Endodermal cell (in vitro differentiated cells): ENCODE results near the gene FILIP1. TPM values are rescaled to one million over a fixed set of nuclear protein-coding genes. Genes with fewer than 3 reads are reported as not detected.

ENCODE experiments used
- DNase-seq: peaks from one replicate; pipeline ENCODE4 v3.0.0-alpha.2; 2017
- H3K27ac ChIP-seq: 2 replicates; pipeline ENCODE4 v1.5.1; 2013; ENCODE audit warnings: mild to moderate bottlenecking, low read depth, low read length, moderate library complexity
- H3K27me3 ChIP-seq: 2 replicates; pipeline ENCODE4 v1.6.1; 2013; ENCODE audit warnings: mild to moderate bottlenecking, low read length, moderate library complexity; ENCODE audit not compliant: insufficient read depth, control insufficient read depth, poor library complexity, severe bottlenecking
- H3K36me3 ChIP-seq: 2 replicates; pipeline ENCODE4 v1.7.0; 2013; ENCODE audit warnings: mild to moderate bottlenecking, low read length, moderate library complexity; ENCODE audit not compliant: control insufficient read depth, insufficient read depth
- H3K4me1 ChIP-seq: one replicate; pipeline ENCODE4 v1.7.0; 2013; ENCODE audit warnings: low read length; ENCODE audit not compliant: control insufficient read depth, insufficient read depth
- H3K4me3 ChIP-seq: 2 replicates; pipeline ENCODE4 v1.5.1; 2013; ENCODE audit warnings: mild to moderate bottlenecking, low read length, moderate library complexity
- H3K9ac ChIP-seq: 2 replicates; pipeline ENCODE4 v1.6.1; 2013; ENCODE audit warnings: mild to moderate bottlenecking, low read length, moderate library complexity; ENCODE audit not compliant: poor library complexity, severe bottlenecking; ENCODE audit errors: extremely low read depth
- H3K9me3 ChIP-seq: 2 replicates; pipeline ENCODE4 v1.6.1; 2013; ENCODE audit warnings: mild to moderate bottlenecking, low read length, moderate library complexity; ENCODE audit not compliant: control insufficient read depth
- H3K27ac Mint-ChIP-seq: 2 replicates; pipeline ENCODE4 v1.8.0; 2020; ENCODE audit warnings: mixed read lengths
- H3K27me3 Mint-ChIP-seq: 2 replicates; pipeline ENCODE4 v1.8.0; 2021; ENCODE audit warnings: mild to moderate bottlenecking, mixed read lengths; ENCODE audit not compliant: insufficient read depth
- H3K36me3 Mint-ChIP-seq: 2 replicates; pipeline ENCODE4 v1.8.0; 2020; ENCODE audit warnings: low read depth, mixed read lengths
- H3K4me1 Mint-ChIP-seq: 2 replicates; pipeline ENCODE4 v1.8.0; 2020; ENCODE audit warnings: mixed read lengths
- H3K4me3 Mint-ChIP-seq: 2 replicates; pipeline ENCODE4 v1.8.0; 2020; ENCODE audit warnings: mild to moderate bottlenecking, moderate library complexity, mixed read lengths
- H3K9me3 Mint-ChIP-seq: 2 replicates; pipeline ENCODE4 v1.8.0; 2020; ENCODE audit warnings: mild to moderate bottlenecking, mixed read lengths
- CTCF ChIP-seq: fragments of 200-600 bp; sonication (generic); conservative IDR thresholded peaks from 2 replicates; pipeline ENCODE4 v1.5.0; 2021; ENCODE audit warnings: antibody characterized with exemption, mild to moderate bottlenecking
- WGBS, 2 experiments: methylation state at CpG; one replicate each; pipeline versions ENCODE4 v1.1.5 to v1.1.7; 2013; ENCODE audit warnings: missing lambda C conversion rate in 2 of 2, mixed read lengths in 1 of 2; ENCODE audit not compliant: insufficient coverage in 1 of 2, insufficient read length in 1 of 2; 5-methylcytosine and 5-hydroxymethylcytosine counted together
- total RNA-seq, 2 donors: library from RNA; stranded (reverse); fragmentation: NEBNext Ultra II Directional in 1 of 2; extraction: Animal tissue kit (Norgen Biotek cat#: 25700) in 1 of 2; gene quantifications; 2 replicates in 1 of 2; 3 replicates in 1 of 2; pipeline ENCODE4 v1.2.1, GENCODE V29; 2021

The FILIP1 gene
- total RNA-seq, 2 donors from 2014 or later, result 0.35 TPM

- no peaks in the 10 kb centered on the region for H3K27me3 ChIP-seq
- H3K9ac ChIP-seq, result no peak overlapping the region
- peak overlapping the region; percentile 66 for H3K4me3 Mint-ChIP-seq
- H3K9me3 ChIP-seq, result no peaks in the 10 kb centered on the region
- H3K4me3 ChIP-seq, result peak overlapping the region; percentile 84
- peaks cover 4% of the 10 kb centered on the region for H3K4me1 ChIP-seq
- no peaks in the 10 kb centered on the region for H3K36me3 Mint-ChIP-seq
- H3K4me1 Mint-ChIP-seq, result peaks cover 32% of the 10 kb centered on the region
- no peaks in the 10 kb centered on the region for H3K9me3 Mint-ChIP-seq
- no peak overlapping the region for H3K27ac ChIP-seq
- no peaks in the 10 kb centered on the region for H3K36me3 ChIP-seq
- no peak overlapping the region for H3K27ac Mint-ChIP-seq
- H3K27me3 Mint-ChIP-seq, result peaks cover 6% of the 10 kb centered on the region
- no peak for TF ChIP-seq CTCF
- WGBS, 2 experiments, result 34 to 60% methylated on average over 1 to 3 of the region's 3 CpGs
- no peak for DNase-seq
Measured at GRCh38 chr6:75350156-75350555, 143.4 kb downstream of the FILIP1 start.

- no peaks in the 10 kb centered on the region for H3K9me3 Mint-ChIP-seq
- Histone ChIP-seq H3K27ac (peak overlapping the region; percentile 21), H3K36me3 (no peaks in the 10 kb centered on the region), H3K9ac (peak overlapping the region; percentile 56), H3K4me1 (peaks cover 4% of the 10 kb centered on the region), H3K9me3 (no peaks in the 10 kb centered on the region), H3K27me3 (no peaks in the 10 kb centered on the region), H3K4me3 (peak overlapping the region; percentile 84)
- peak; percentile 54 for TF ChIP-seq CTCF
- H3K4me3 Mint-ChIP-seq, result peak overlapping the region; percentile 66
- DNase-seq, result peak; percentile 87
- H3K36me3 Mint-ChIP-seq, result no peaks in the 10 kb centered on the region
- WGBS, 2 experiments, result 1% methylated on average over 15 to 24 of the region's 24 CpGs
- peaks cover 6% of the 10 kb centered on the region for H3K27me3 Mint-ChIP-seq
- peaks cover 35% of the 10 kb centered on the region for H3K4me1 Mint-ChIP-seq
- peak overlapping the region; percentile 69 for H3K27ac Mint-ChIP-seq
Measured at GRCh38 chr6:75349262-75349984, 144.2 kb downstream of the FILIP1 start.

GRCh38 chr6:75348882-75349261 lies 144.7 kb downstream of the FILIP1 start:
- no peak for TF ChIP-seq CTCF
- Mint-ChIP-seq H3K4me3 (peak overlapping the region; percentile 66), H3K9me3 (no peaks in the 10 kb centered on the region), H3K4me1 (peaks cover 35% of the 10 kb centered on the region), H3K36me3 (no peaks in the 10 kb centered on the region), H3K27ac (peak overlapping the region; percentile 69), H3K27me3 (peaks cover 6% of the 10 kb centered on the region)
- DNase-seq, result no peak
- Histone ChIP-seq H3K9ac (no peak overlapping the region), H3K36me3 (no peaks in the 10 kb centered on the region), H3K4me1 (peaks cover 4% of the 10 kb centered on the region), H3K4me3 (peak overlapping the region; percentile 84), H3K27ac (no peak overlapping the region), H3K9me3 (no peaks in the 10 kb centered on the region), H3K27me3 (no peaks in the 10 kb centered on the region)
